Midbrain (tissue), 1 donor: ENCODE data around the gene TYRO3.
"Not testable (repeated sequence)": the region's sequence is repeated elsewhere in the genome, so short reads cannot be mapped to it uniquely, and the experiment has no call there.

Experiments used
- DNase-seq: peaks from one replicate; lab custom pipeline; 2025; lab: John Stamatoyannopoulos, UW

Gene TYRO3

GRCh38 chr15:41554343-41554742 is 4.7 kb upstream of the TYRO3 start:
- no peak for DNase-seq

DNA sequence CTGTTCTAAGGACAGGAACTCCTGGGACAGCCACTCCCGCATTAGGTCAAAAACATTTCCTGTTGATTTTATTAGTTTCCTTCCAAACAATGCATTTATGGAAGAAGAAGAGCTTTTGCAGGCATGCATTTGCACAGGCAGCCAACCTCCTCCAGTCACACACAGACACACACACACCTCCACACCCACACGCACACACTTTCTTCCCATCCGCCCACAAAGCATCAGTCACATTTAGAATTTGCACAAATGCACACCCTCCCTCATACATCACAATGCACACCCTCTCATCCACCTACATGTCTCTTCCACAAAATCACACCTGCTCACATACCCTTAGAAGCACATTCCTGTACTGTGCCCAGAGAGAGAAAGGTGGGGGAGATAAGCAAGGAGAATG is 4.1 kb upstream of the TYRO3 start:
- DNase-seq: no peak

- DNase-seq: no peak
Observed at GRCh38 chr15:41556677-41557076, 2.3 kb upstream of the TYRO3 start.

DNA sequence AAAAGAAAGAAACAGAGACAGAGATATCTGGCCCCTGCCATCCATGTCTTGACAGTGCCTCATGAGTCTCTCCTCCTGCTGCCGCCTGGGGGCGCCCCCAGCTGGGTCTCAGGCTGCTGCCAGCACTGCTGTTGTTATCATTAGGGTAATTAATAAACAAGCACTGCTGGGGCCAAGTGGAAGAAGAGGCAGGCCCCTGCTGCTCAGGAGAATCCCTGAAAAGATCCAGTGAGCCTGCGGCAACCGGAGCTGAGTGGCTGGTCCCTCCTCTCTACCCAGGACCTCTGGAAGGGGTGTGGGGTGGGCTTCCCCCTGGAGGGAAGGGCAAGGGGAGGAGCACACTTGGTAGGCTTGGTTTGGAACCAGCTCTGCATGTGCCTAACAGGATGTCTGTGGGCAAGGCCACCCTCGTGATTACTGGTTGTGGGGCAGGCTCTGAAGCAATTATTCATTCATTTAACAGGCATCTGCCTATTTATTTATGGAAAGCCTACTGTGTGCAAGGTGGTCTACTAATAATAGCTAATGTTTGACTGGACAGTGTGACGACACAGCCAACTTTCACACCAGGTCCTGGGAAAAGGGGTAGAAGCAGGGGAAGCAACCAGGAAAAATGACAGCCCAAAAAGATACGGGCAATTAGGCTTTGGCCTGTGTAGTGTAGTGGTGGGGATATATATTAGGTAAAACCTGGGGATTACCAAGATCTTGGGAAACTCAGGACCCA is 1.2 kb upstream of the TYRO3 start:
- peak; percentile 90 for DNase-seq

DNA sequence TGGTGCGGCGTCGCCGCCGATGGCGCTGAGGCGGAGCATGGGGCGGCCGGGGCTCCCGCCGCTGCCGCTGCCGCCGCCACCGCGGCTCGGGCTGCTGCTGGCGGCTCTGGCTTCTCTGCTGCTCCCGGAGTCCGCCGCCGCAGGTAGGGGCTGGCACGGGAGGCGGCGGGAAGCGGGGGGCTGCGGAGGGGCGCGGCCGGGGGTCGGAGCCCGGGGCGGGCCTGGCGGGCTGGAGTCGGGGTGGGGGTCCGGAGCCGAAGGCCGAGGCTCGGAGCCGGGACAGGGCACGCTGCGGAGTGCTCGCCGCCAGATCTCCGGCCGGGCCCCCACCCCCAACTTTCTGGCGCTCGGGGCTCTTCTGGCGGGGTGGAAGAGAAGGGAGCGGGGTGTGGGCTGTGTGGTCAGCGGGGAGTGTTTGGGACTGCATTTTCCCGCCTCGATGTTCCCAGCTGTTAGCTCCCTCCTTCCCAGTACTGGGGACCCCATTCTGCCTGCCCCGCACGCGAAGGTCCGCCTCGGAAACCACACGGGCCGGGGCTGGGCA is 299 bp downstream of the TYRO3 start:
- DNase-seq: no peak

- DNase-seq: no peak
Observed at GRCh38 chr15:41560572-41560874, 1.5 kb downstream of the TYRO3 start.

GRCh38 chr15:41561104-41561776 is 2.2 kb downstream of the TYRO3 start:
- peak; percentile 25 for DNase-seq

- peak; percentile 89 for DNase-seq
Observed at GRCh38 chr15:41561777-41562145, 2.7 kb downstream of the TYRO3 start.

DNA sequence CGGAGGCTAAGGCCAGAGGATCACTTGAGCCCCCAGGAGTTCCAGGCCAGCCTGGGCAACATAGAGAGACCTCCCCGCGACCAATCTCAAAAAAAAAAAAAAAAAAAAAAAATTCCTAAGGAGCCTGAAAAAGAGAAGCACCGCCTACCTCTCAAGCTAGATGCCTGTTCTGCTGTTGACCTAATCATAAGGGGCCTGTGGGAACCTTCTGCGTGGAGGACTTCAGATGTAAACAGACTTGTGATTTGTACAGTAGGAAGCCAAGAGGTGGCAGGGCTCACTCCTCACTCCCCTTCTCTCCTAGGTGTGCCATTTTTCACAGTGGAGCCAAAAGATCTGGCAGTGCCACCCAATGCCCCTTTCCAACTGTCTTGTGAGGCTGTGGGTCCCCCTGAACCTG is 3.2 kb downstream of the TYRO3 start:
- no peak for DNase-seq

- DNase-seq: peak; percentile 28
Observed at GRCh38 chr15:41562784-41563198, 3.8 kb downstream of the TYRO3 start.

DNA sequence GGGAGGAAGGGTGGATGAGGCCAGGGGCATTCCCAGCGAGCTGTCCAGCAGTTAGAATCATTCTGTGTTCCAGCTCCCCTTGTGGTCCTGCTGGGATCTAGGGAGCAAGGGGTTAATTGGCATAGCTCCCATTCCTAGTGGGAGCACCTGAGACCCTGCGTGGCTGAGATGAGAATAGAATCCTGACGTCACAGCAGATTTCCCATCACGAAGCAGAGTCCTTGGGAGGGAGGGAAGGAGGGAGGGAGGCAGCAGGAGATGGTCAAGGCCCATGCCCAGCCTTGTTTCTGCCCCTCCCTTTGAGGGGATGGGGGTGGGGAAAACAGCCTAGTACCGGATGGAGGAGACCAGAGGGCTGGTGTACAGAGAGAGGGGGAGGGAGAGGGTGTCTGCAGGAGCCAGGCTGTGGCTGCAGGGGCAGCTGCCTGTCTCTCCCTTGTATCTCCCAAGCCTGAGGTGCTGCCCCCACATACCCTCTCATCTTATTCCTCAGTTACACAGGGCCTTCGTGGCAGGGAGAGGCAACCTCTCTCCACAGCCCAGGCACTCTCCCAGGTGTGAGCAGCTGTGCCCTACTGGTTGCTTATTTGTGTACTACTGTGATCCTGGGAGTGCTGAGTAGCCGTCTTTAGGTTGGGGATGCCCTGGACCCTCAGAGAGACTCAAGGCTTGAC is 5.4 kb downstream of the TYRO3 start:
- peak; percentile 56 for DNase-seq

DNA sequence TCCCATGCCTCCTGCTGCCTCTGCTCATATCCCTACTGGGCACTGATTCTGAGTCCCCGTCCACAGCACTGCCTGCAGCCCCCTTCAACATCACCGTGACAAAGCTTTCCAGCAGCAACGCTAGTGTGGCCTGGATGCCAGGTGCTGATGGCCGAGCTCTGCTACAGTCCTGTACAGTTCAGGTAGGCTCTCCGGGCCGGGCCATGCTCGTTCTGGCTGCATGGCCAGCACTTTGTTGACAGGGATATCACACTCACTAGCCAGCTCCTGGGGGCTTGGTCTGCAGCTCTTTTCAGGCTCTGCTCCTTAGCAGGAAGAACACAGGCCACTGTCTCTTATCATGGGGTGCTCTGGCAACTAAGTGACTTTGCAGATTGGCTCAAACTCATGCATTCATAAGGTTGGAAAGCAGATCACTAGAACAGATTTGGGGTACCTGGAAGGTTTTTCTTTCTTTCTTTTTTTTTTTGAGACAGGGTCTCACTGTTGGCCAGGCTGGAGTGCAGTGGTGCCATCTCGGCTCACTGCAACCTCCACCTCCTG is 6.0 kb downstream of the TYRO3 start:
- DNase-seq: no peak

- DNase-seq: no peak
Observed at GRCh38 chr15:41565702-41566101, 6.7 kb downstream of the TYRO3 start.

GRCh38 chr15:41566121-41566885 is 7.3 kb downstream of the TYRO3 start:
- no peak for DNase-seq

GRCh38 chr15:41567261-41567660 is 8.2 kb downstream of the TYRO3 start:
- DNase-seq: no peak

- no peak for DNase-seq
Observed at GRCh38 chr15:41567862-41568261, 8.8 kb downstream of the TYRO3 start.

DNA sequence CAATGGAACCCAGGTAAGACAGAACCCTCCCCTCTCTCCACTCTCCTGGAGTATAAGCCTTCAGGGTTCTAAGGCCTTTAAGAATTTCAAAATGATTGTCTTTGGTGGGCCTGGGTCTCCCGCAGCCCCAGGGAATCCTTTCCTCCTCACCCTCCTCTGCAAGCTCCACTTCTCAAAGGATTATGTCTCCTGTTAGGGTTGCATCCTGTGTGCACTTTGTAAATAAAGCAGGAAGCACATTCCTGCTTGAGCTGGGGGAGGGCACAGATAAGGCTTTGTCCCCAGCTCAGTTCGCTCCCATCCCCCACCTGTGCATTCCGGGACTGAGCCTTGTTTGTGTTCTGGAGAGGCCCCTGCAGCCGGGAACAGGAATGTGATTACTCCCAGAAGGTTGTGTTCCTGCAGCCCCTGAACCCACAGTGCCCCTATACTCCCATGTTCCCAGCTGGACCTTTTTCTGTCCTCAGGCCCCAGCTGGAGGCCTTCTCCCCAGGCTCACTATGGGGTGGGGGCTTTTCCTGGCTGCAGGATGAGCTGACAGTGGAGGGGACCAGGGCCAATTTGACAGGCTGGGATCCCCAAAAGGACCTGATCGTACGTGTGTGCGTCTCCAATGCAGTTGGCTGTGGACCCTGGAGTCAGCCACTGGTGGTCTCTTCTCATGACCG is 9.5 kb downstream of the TYRO3 start:
- peak; percentile 70 for DNase-seq

DNA sequence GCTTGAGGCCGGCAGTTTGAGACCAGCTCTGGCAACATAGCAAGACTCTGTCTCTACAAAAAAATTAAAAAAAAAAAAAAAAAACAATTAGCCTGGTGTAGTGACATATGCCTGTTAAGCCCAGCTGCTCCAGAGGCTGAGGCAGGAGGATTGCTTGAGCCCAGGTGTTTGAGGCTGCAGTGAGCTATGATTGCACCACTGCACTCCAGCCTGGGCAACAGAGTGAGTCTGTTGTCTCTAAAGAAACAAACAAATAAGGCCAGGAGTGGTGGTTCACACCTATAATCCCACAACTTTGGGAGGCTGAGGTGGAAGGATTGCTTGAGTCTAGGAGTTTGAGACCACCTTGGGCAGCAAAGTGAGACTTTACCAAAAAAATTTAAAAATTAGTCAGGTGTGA is 10.2 kb downstream of the TYRO3 start:
- not testable (repeated sequence) for DNase-seq

GRCh38 chr15:41570764-41571163 is 11.8 kb downstream of the TYRO3 start:
- peak; percentile 18 for DNase-seq

GRCh38 chr15:41571948-41572347 is 12.9 kb downstream of the TYRO3 start:
- no peak for DNase-seq

GRCh38 chr15:41572866-41573265 is 13.9 kb downstream of the TYRO3 start:
- DNase-seq: no peak
